ENCODE data around the gene PLEKHA6.
"Not testable (repeated sequence)": the region's sequence is repeated elsewhere in the genome, so short reads cannot be mapped to it uniquely, and the experiment has no call there.

The PLEKHA6 gene

GRCh38 chr1:204318324-204318723 lies 41.4 kb downstream of the PLEKHA6 start:
- DNase-seq (ENCODE audit: extremely low read depth in 1 of 2, low read depth in 1 of 2), result no peak

DNA sequence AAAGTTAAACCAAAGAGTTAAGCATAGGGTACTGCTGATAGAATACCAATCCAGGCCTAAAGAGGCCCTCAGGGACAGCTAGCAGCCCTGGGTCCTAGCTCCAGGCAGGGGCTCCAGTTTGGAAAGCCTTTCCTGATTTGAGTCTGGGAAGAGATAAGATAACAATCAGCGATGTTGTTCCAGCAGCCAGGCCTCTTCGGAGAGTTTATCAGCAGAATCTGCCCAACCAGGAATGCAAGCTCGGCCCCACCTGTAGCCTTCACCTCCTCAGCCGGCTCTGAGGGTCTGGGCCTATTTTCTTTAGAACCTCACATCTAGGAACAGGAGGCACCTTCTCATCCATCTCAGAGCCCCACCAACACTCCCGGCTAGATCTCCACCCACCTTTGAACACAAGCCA lies 42.6 kb downstream of the PLEKHA6 start:
- no peak for DNase-seq (ENCODE audit: extremely low read depth in 1 of 2, low read depth in 1 of 2)

DNA sequence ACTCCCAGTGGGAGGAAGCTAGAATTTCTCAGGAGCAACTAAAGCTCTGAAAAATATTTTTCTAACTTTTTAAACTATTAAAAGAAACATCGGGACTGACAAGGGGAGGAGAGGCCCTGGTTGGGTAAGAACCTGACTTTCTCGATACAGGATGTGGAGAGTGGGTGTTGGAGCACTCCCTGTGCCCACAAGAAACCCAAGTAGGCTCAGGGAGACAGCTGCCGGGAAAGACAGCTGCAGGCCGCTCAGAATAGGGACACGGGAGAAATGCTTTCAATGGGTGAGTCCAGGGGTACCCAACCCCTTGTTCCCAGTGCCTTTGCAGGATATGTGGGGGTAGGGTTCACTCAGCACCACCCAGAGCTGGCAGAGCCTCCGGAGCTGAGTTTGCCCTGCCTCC lies 43.6 kb downstream of the PLEKHA6 start:
- DNase-seq (ENCODE audit: extremely low read depth in 1 of 2, low read depth in 1 of 2), result no peak

GRCh38 chr1:204314893-204315658 lies 44.7 kb downstream of the PLEKHA6 start:
- DNase-seq (ENCODE audit: extremely low read depth in 1 of 2, low read depth in 1 of 2), result no peak

DNA sequence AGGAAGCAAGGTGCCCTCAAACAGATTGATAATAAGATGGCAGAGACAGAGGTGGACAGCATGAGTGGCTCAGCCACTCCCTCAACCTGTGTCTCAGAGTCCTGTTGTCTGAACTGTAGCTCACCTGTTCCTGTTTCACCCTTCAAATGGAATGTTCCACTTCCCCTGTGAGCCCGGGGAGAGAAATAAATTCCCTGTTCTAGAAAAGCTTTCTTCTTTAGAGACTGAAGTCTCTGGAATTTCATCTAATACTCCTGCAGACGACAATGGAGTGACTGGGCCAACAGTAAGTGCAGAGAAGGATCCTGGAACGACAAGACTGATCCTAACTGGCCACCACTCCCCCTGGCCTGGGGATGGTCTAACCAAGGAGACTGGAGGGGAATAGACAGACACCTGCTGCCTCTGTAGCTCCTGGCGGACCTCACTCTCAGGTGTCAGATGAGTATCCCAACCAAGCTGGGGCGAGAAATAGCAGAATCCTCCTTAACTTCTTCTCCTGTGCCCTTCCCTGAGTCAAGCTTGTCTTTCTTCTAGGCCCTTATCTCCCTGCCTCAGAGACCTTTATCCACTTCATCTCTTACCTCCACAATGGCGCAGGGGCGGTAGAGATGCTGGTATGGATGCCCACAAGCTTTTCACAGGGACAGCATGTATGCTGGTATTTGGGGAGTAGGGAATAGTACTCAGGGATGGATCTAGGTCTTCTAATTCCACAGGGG lies 45.4 kb downstream of the PLEKHA6 start:
- no peak for DNase-seq (ENCODE audit: extremely low read depth in 1 of 2, low read depth in 1 of 2)

DNA sequence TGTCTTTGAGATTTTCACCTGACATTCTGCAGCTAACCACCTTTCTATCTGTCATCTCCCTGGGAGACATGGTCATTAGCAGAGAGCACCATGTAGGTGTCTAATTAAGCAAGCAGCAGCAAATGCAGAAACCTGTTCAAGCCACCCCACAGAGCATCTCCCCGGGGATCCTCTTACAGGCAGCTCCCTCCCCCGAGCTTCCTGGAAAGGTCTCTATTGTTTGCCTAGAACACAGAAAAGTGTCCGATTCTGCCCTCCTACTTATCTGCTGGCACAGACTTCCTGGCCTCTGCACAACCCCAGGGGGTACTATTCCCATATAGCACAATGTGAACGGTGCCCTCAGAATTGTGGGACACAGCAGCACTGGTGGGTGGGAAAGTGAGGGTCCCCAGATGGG lies 46.1 kb downstream of the PLEKHA6 start:
- no peak for DNase-seq (ENCODE audit: extremely low read depth in 1 of 2, low read depth in 1 of 2)

DNA sequence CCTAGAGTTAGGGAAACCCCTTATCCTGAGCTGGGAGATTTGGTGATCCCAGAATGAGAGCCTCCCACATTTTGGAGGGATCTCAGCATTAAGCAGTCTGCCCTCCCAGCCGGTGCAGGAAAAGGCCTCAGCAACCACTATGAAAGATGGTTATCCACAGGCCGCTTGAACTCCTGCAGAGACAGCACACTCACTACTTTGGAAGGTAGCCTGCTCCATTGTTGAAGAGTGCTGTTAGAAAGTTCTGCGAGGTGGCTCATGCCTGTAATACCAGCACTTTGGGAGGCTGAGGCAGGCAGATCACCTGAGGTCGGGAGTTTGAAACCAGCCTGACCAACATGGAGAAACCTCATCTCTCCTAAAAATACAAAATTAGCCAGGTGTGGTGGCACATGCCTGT lies 48.8 kb downstream of the PLEKHA6 start:
- not testable (repeated sequence) for DNase-seq (ENCODE audit: extremely low read depth in 1 of 2, low read depth in 1 of 2)

- no peak for DNase-seq (ENCODE audit: extremely low read depth in 1 of 2, low read depth in 1 of 2)
Observed at GRCh38 chr1:204308023-204308628, 51.6 kb downstream of the PLEKHA6 start.

GRCh38 chr1:204307334-204307883 lies 52.3 kb downstream of the PLEKHA6 start:
- no peak for DNase-seq (ENCODE audit: extremely low read depth in 1 of 2, low read depth in 1 of 2)

- DNase-seq (ENCODE audit: extremely low read depth in 1 of 2, low read depth in 1 of 2), result no peak
Observed at GRCh38 chr1:204306076-204306475, 53.7 kb downstream of the PLEKHA6 start.

DNA sequence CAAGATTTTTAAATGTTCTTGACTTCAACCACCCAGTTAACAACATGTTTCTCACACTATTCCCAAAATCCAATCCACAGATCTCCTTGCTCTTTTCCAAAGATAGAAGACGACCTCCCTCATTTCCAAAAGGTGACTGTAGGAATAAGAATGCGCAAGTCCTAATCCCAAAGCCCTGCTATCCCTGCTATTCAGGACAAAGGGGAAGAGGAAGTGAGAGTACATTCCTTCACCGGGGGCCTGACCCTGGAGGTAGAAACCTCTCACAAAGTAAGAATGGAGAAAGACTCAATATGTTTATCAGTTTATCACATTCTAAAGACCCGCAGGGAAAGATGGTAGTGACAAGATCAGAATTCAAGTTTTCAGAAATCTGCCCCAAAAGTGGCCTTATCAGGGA lies 55.7 kb downstream of the PLEKHA6 start:
- no peak for DNase-seq (ENCODE audit: extremely low read depth in 1 of 2, low read depth in 1 of 2)

DNA sequence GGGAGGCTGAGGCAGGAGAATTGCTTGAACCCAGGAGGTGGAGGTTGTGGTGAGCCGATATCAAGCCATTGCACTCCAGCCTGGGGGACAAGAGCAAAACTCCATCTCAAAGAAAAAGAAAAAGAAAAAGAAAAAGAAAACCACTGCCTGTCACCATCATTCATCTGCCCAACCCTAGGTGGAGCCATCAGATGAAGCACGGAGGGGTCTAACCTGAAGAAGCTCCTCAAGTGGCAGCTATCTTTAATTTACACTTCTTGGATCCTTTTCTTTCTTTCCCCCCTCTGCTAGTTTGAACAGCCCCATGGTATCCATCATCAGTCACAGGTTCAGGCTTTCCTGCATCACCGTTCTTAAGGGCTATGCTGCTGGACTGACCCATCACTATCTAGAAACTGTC lies 57.0 kb downstream of the PLEKHA6 start:
- DNase-seq (ENCODE audit: extremely low read depth in 1 of 2, low read depth in 1 of 2), result no peak

DNA sequence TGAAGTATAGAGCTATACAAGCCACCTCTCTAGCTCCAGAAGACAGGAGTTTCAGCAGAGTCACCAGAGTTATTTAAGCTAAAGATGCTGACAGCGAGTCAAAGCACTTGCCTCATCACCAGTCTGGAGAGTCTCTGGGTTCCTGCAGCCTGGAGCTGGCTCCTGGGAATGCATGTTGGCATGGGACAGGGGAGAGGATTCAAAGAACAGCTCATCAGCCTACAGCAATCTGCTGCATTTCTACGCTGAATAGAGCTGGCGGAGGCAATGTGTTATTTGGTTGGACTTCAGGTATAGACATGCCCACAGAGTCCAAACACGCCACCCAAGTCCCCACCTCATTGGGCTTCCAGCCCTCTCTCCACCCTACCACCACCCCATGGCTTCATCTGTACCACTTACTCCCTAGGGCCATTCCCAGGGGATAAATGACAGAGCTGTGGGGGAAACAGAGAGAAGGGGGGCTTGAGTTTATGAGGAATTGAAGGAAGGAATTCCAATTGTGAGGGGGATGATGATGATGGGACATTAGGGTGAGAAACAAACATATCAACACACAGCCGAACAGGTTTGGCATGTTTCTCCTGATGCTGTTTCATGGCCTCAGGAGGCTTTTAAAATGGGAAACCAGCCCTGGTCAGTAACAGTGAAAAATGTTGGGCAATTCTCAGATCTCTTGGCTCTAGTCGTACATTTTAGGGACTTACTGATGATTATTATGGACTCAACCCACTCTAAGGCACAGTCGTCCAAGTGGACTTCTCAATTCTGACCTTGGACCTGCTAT lies 58.4 kb downstream of the PLEKHA6 start:
- DNase-seq (ENCODE audit: extremely low read depth in 1 of 2, low read depth in 1 of 2), result no peak

DNA sequence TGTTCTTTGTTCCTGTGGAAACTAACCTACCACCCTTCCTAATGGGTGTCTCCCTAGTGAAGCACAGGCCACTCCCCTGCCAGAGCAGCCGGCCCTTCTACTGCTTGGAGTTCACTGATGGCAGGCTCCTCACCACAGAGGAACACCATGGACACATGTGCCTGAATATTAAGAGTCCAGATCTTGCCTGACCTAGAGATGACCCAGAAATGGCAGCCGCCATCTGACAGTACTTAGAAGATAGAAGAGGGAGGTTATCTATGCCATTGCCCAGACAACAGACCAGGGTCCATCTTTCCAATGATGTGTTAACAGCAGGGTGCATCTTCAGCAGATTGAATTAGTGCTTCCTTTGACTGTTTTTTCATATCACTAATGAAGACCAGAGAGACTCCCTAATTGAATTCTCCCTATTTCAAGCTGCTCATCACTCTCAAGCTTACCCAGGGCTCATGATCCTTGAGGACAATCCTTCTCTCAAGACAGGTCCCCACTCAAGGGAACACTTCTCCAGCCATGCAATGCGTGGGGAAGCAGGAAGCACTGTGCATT lies 59.8 kb downstream of the PLEKHA6 start:
- DNase-seq (ENCODE audit: extremely low read depth in 1 of 2, low read depth in 1 of 2), result no peak

DNA sequence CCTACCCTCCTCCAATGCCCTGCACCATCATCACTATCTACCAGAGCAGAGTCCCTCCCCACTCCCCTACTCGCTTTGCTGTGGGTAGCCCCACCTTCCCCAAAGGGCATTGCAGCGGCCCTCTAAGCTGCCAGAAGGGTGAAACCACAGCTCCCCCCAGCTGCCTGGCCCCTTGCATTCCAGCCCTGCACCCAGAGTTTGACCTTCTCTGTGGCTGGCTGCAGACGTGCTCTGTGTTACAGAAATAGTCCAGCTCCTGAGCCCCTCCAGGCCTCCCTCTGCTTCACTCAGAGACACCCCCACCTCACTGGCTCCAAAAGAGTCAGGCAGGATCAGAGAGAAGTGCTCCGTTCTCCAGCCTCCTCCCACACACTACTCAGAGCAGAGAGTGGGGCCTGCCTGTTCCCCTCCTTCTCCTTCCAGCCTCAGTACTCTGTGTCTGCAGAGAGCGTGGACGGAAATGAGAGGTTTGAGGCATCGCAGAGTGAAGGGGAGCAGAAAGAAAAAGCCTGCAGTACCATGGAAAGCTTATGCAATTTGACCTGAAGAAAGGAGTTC lies 63.2 kb downstream of the PLEKHA6 start:
- DNase-seq (ENCODE audit: extremely low read depth in 1 of 2, low read depth in 1 of 2), result no peak

DNA sequence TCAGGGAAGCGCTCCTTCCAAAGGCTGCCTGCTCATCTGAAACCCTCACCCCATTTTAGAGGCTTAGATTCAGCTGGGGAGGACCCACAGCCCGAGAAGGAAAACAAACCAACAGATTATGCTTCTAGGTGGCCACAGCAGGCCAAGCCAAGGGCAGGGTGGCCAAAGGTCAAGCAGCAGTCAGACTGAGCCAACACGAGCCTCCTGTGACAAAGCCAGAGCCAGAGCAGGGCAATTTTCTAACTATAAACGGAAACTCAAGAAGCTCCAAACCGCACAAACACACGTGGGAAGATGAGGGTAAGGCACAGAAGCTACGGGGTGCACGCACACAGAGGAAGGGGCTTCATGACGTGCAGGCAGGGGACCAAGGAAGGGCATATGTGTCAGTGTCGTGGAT lies 64.1 kb downstream of the PLEKHA6 start:
- no peak for DNase-seq (ENCODE audit: extremely low read depth in 1 of 2, low read depth in 1 of 2)

DNA sequence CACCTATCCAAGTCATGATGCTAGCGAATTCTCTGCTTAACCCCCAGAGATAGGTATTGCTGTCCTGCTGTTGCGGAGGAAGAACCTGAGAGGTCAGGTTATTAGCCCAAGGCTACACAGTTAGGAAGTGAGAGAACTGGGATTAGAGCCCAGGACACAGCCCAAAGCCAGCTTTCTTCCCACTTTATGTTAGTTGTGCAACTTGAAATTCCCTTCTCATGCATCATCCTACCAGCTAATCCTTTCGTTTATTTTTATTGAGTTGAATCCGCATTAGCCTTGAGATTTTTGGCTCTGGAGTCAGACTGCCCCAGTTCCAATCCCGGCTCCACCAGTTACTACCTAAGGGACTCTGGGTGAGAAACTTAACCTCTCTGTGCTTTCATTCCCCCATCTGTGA lies 65.4 kb downstream of the PLEKHA6 start:
- no peak for DNase-seq (ENCODE audit: extremely low read depth in 1 of 2, low read depth in 1 of 2)

DNA sequence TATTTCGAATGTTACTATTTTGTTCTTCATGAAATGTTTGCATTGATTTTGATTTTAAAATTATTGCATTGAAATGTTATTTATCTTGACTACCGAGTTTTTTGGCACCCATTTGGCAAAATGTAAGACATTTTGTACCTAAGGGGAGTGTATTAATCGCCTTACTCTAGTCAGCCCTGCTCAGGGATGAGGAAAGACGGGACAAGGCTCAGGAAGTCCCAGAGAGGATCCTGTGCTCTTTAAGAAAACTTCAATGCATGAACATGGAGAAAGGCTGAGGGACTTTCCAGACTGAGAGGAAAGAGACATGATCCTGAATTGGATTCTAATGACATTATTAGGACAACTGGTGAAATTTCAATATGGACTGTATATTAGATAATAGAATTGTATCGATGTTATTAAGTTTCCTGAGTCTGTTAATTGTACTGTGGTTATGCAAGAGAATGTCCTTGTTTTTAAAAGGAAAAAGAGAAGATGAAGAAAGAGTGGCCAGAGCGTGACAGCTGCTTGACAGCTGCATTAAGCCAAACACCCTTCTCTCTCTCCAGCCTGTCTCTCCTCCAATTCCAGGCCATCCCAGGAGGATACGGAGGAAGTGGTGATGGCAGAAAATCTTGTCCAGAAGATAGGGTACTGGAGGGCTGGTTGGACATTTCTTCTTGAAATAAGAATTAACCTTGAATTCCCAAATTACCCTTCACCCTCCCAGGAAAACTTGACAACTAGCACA lies 66.0 kb downstream of the PLEKHA6 start:
- no peak for DNase-seq (ENCODE audit: extremely low read depth in 1 of 2, low read depth in 1 of 2)

GRCh38 chr1:204292740-204293139 lies 67.0 kb downstream of the PLEKHA6 start:
- DNase-seq (ENCODE audit: extremely low read depth in 1 of 2, low read depth in 1 of 2), result no peak

GRCh38 chr1:204289280-204289679 lies 70.4 kb downstream of the PLEKHA6 start:
- DNase-seq (ENCODE audit: extremely low read depth in 1 of 2, low read depth in 1 of 2), result no peak

All from activated CD8-positive, alpha-beta memory T cell treated with anti-CD3 and anti-CD28 coated beads for 1 hour (primary cell).